HepG2 (cell line): Measurements from ENCODE around the gene STRBP. TPM values are rescaled to one million over a fixed set of nuclear protein-coding genes. Genes with fewer than 3 reads are reported as not detected.

Experiments
- ATAC-seq: fragments of 200-7000 bp; cut with Tn5 transposase; 3 replicates; pipeline ENCODE4 v1.9.1; 2020; ENCODE audit warnings: mild to moderate bottlenecking, moderate library complexity
- BruUV-seq: library from RNA; stranded (reverse); fragments of 400-500 nt; replicated peaks from 2 replicates; lab custom pipeline; 2021; lab: Mats Ljungman, UMichigan
- CTCF ChIA-PET: fragments of 300-600 bp; formaldehyde crosslinking; extraction: SDS; loops from one replicate; lab custom pipeline; 2021; ENCODE audit warnings: low total read pairs, inconsistent platforms, low intra/inter-chr PET ratio; lab: Yijun Ruan, JAX
- POLR2A ChIA-PET: fragments of 350-600 bp; sonication (Branson Sonifier 250); formaldehyde crosslinking; loops from one replicate; lab custom pipeline; 2020; ENCODE audit warnings: antibody characterized with exemption, inconsistent platforms; lab: Yijun Ruan, JAX
- DNase-seq: peaks from one replicate; pipeline ENCODE4 v3.0.0-alpha.2; 2015; ENCODE audit warnings: low spot score
- FAIRE-seq: peaks from 3 replicates; lab custom pipeline; 2011; peaks lifted over from hg19 to GRCh38; lab: Jason Lieb, UNC
- H2AFZ ChIP-seq: one replicate; pipeline ENCODE4 v1.6.1; 2011; ENCODE audit warnings: low read length, inconsistent platforms
- H3K27ac ChIP-seq: fragments of 300-600 bp; 3 replicates; pipeline ENCODE4 v1.8.0; 2011; ENCODE audit warnings: mixed run types, mild to moderate bottlenecking, mixed read lengths, low read length, inconsistent platforms; ENCODE audit not compliant: insufficient read depth; ENCODE audit errors: extremely low read length
- H3K27me3 ChIP-seq, 2 experiments: fragments of 200-600 bp in 1 of 2; 2 replicates in 1 of 2; 3 replicates in 1 of 2; pipeline versions ENCODE4 v1.6.0 to v1.8.0; 2011; ENCODE audit warnings: low read length in 2 of 2, mild to moderate bottlenecking in 2 of 2, moderate library complexity in 2 of 2, inconsistent platforms in 1 of 2; ENCODE audit not compliant: insufficient read depth in 2 of 2, control insufficient read depth in 1 of 2
- H3K36me3 ChIP-seq, 2 experiments: fragments of 200-600 bp in 1 of 2; replicated peaks in 1 of 2; 2 replicates in 1 of 2; 3 replicates in 1 of 2; pipeline versions ENCODE4 v1.5.1 to v1.8.0; 2011; ENCODE audit warnings: low read length in 2 of 2, inconsistent platforms in 1 of 2; ENCODE audit not compliant: insufficient read depth in 2 of 2, control insufficient read depth in 1 of 2
- H3K4me1 ChIP-seq: 2 replicates; pipeline ENCODE4 v1.5.1; 2012; ENCODE audit warnings: low read length, inconsistent platforms; ENCODE audit not compliant: insufficient read depth
- H3K4me2 ChIP-seq: 2 replicates; pipeline ENCODE4 v1.6.0; 2011; ENCODE audit warnings: low read depth, low read length, inconsistent platforms
- H3K4me3 ChIP-seq, 3 experiments: fragments of 200-600 bp in 1 of 3; sonication (generic), shearing (Covaris generic) in 1 of 3; replicated peaks in 1 of 3; 2 replicates each; pipeline ENCODE4 v1.5.1; 2011 to 2016; ENCODE audit warnings: low read length in 3 of 3, inconsistent platforms in 2 of 3, low read depth in 2 of 3, mild to moderate bottlenecking in 2 of 3, control low read depth in 1 of 3, mixed read lengths in 1 of 3; ENCODE audit not compliant: insufficient read depth in 1 of 3
- H3K79me2 ChIP-seq: one replicate; pipeline ENCODE4 v1.6.1; 2011; ENCODE audit warnings: low read length, inconsistent platforms; ENCODE audit not compliant: insufficient read depth
- H3K9ac ChIP-seq: 2 replicates; pipeline ENCODE4 v1.6.0; 2011; ENCODE audit warnings: mild to moderate bottlenecking, low read depth, low read length, inconsistent platforms; ENCODE audit not compliant: insufficient read depth
- H3K9me3 ChIP-seq: 2 replicates; pipeline ENCODE4 v1.5.1; 2012; ENCODE audit warnings: mild to moderate bottlenecking, low read length
- H4K20me1 ChIP-seq: 2 replicates; pipeline ENCODE4 v1.6.0; 2011; ENCODE audit warnings: inconsistent platforms, mild to moderate bottlenecking, low read length, moderate library complexity; ENCODE audit not compliant: insufficient read depth
- TAF1 ChIP-seq: sonication (generic); formaldehyde crosslinking; IDR thresholded peaks from 2 replicates; pipeline ENCODE4 v1.4.0; 2020; ENCODE audit warnings: missing genetic modification reagents
- ZNF251 ChIP-seq: sonication (generic); formaldehyde crosslinking; IDR thresholded peaks from 2 replicates; pipeline ENCODE4 v1.9.0; 2021; ENCODE audit warnings: mild to moderate bottlenecking, missing genetic modification reagents
- ZNF746 ChIP-seq: sonication (generic); formaldehyde crosslinking; IDR thresholded peaks from 2 replicates; pipeline ENCODE4 v1.8.0; 2022; ENCODE audit warnings: mild to moderate bottlenecking, missing genetic modification reagents
- WGBS: methylation state at CpG from one replicate; pipeline ENCODE4 v1.1.6; 2017; ENCODE audit warnings: low lambda C conversion rate; 5-methylcytosine and 5-hydroxymethylcytosine counted together
- in situ Hi-C: cut with HindIII; loops from 2 replicates; pipeline ENCODE4 v1.10.0; 2017; ENCODE audit warnings: low pct_unique_long_range_greater_than_20kb; ENCODE audit not compliant: extremely low pct_ligation_motif_present
- intact Hi-C: fragments of 100-400 bp; cut with micrococcal nuclease; formaldehyde crosslinking; loops from one replicate; pipeline ENCODE4 v1.10.0; 2022; ENCODE audit not compliant: unreplicated experiment
- polyA plus RNA-seq, 8 experiments: library from polyadenylated mRNA; depleted of rRNA in 3 of 8; stranded (reverse) in 7 of 8; unstranded in 1 of 8; fragments of >200 nt; fragmentation: Illumina TruSeq in 4 of 8; extraction: Trizol in 4 of 8; gene quantifications; 2 replicates each; pipeline versions ENCODE4 v1.2.1 to v1.2.3, GENCODE V29; 2011 to 2016; ENCODE audit warnings: low read depth in 4 of 8, missing spikeins in 1 of 8, mixed read lengths in 1 of 8; ENCODE audit not compliant: insufficient read depth in 1 of 8
- total RNA-seq, 5 experiments: library from RNA; depleted of rRNA; stranded (reverse); fragments of >200 nt; fragmentation: Illumina TruSeq; extraction: Trizol; gene quantifications; 2 replicates each; pipeline ENCODE4 v1.2.3, GENCODE V29; 2016; ENCODE audit warnings: low read depth in 1 of 5

The STRBP gene
- total and polyA plus RNA-seq, 2 of the 13 experiments (the other 11 are each of a cell fraction or from before 2014, with no cell fraction given): 14.5 to 38.5 TPM

- no peak overlapping the region for H3K4me2 ChIP-seq
- no peak overlapping the region for H3K9ac ChIP-seq
- no peaks in the 10 kb centered on the region for H3K79me2 ChIP-seq
- no peak for FAIRE-seq
- no TSS peak for BruUV-seq
- peaks cover 2 to 17% of the 10 kb centered on the region in 2 experiments; a peak in 3 of 5 replicates for H3K36me3 ChIP-seq
- no peaks in the 10 kb centered on the region for H3K9me3 ChIP-seq
- DNase-seq: no peak
- no peak for ATAC-seq
- in situ Hi-C loops: no loop called here
- H3K27ac ChIP-seq: no peak overlapping the region
- H2AFZ ChIP-seq: no peak overlapping the region
- no peak for TF ChIP-seq ZNF251 (CRISPR knock-in tag)
- TF ChIP-seq TAF1 (CRISPR knock-in tag): no peak
- ChIA-PET CTCF (no interaction called here), POLR2A (no interaction called here)
- H4K20me1 ChIP-seq: no peaks in the 10 kb centered on the region
- H3K4me3 ChIP-seq: no peak overlapping the region
- no peaks in the 10 kb centered on the region for H3K4me1 ChIP-seq
- intact Hi-C loops: no loop called here
- no peaks in the 10 kb centered on the region for H3K27me3 ChIP-seq
- 100% methylated on average over 1 of the region's 1 CpG for WGBS
Measured at GRCh38 chr9:123174079-123174478, 94.3 kb downstream of the STRBP start.

GRCh38 chr9:123169926-123170325 lies 98.5 kb downstream of the STRBP start:
- BruUV-seq: no TSS peak
- Histone ChIP-seq H3K27me3 (no peaks in the 10 kb centered on the region), H2AFZ (no peak overlapping the region), H3K4me2 (no peak overlapping the region), H3K4me1 (no peaks in the 10 kb centered on the region), H3K36me3 (peaks cover 2 to 6% of the 10 kb centered on the region in 2 experiments; a peak in 2 of 5 replicates), H3K79me2 (no peaks in the 10 kb centered on the region), H3K4me3 (no peak overlapping the region), H3K9me3 (no peaks in the 10 kb centered on the region), H3K9ac (no peak overlapping the region), H3K27ac (no peak overlapping the region), H4K20me1 (no peaks in the 10 kb centered on the region)
- CTCF ChIA-PET: no interaction called here
- POLR2A ChIA-PET: no interaction called here
- in situ Hi-C loops (no loop called here), intact Hi-C loops (loop anchor here (10.0 kb wide), 1 partner anchor 65 kb away; no protein-coding TSS in a partner anchor)
- TF ChIP-seq ZNF746: no peak
- FAIRE-seq (no peak), DNase-seq (no peak), ATAC-seq (no peak)
- 94% methylated on average over 3 of the region's 3 CpGs for WGBS
